HepG2 (cell line): Measurements from ENCODE around the gene ZNF19. TPM values are rescaled to one million over a fixed set of nuclear protein-coding genes. Genes with fewer than 3 reads are reported as not detected.

ENCODE experiments used
- ATAC-seq: fragments of 200-7000 bp; cut with Tn5 transposase; 3 replicates; pipeline ENCODE4 v1.9.1; 2020; ENCODE audit warnings: mild to moderate bottlenecking, moderate library complexity
- BruUV-seq: library from RNA; stranded (reverse); fragments of 400-500 nt; replicated peaks from 2 replicates; lab custom pipeline; 2021; lab: Mats Ljungman, UMichigan
- CTCF ChIA-PET: fragments of 300-600 bp; formaldehyde crosslinking; extraction: SDS; loops from one replicate; lab custom pipeline; 2021; ENCODE audit warnings: low total read pairs, inconsistent platforms, low intra/inter-chr PET ratio; lab: Yijun Ruan, JAX
- POLR2A ChIA-PET: fragments of 350-600 bp; sonication (Branson Sonifier 250); formaldehyde crosslinking; loops from one replicate; lab custom pipeline; 2020; ENCODE audit warnings: antibody characterized with exemption, inconsistent platforms; lab: Yijun Ruan, JAX
- DNase-seq: peaks from one replicate; pipeline ENCODE4 v3.0.0-alpha.2; 2015; ENCODE audit warnings: low spot score
- FAIRE-seq: peaks from 3 replicates; lab custom pipeline; 2011; peaks lifted over from hg19 to GRCh38; lab: Jason Lieb, UNC
- H2AFZ ChIP-seq: one replicate; pipeline ENCODE4 v1.6.1; 2011; ENCODE audit warnings: low read length, inconsistent platforms
- H3K27ac ChIP-seq: fragments of 300-600 bp; 3 replicates; pipeline ENCODE4 v1.8.0; 2011; ENCODE audit warnings: mixed run types, mild to moderate bottlenecking, mixed read lengths, low read length, inconsistent platforms; ENCODE audit not compliant: insufficient read depth; ENCODE audit errors: extremely low read length
- H3K27me3 ChIP-seq, 2 experiments: fragments of 200-600 bp in 1 of 2; 2 replicates in 1 of 2; 3 replicates in 1 of 2; pipeline versions ENCODE4 v1.6.0 to v1.8.0; 2011; ENCODE audit warnings: low read length in 2 of 2, mild to moderate bottlenecking in 2 of 2, moderate library complexity in 2 of 2, inconsistent platforms in 1 of 2; ENCODE audit not compliant: insufficient read depth in 2 of 2, control insufficient read depth in 1 of 2
- H3K36me3 ChIP-seq, 2 experiments: fragments of 200-600 bp in 1 of 2; replicated peaks in 1 of 2; 2 replicates in 1 of 2; 3 replicates in 1 of 2; pipeline versions ENCODE4 v1.5.1 to v1.8.0; 2011; ENCODE audit warnings: low read length in 2 of 2, inconsistent platforms in 1 of 2; ENCODE audit not compliant: insufficient read depth in 2 of 2, control insufficient read depth in 1 of 2
- H3K4me1 ChIP-seq: 2 replicates; pipeline ENCODE4 v1.5.1; 2012; ENCODE audit warnings: low read length, inconsistent platforms; ENCODE audit not compliant: insufficient read depth
- H3K4me2 ChIP-seq: 2 replicates; pipeline ENCODE4 v1.6.0; 2011; ENCODE audit warnings: low read depth, low read length, inconsistent platforms
- H3K4me3 ChIP-seq, 3 experiments: fragments of 200-600 bp in 1 of 3; sonication (generic), shearing (Covaris generic) in 1 of 3; replicated peaks in 1 of 3; 2 replicates each; pipeline ENCODE4 v1.5.1; 2011 to 2016; ENCODE audit warnings: low read length in 3 of 3, inconsistent platforms in 2 of 3, low read depth in 2 of 3, mild to moderate bottlenecking in 2 of 3, control low read depth in 1 of 3, mixed read lengths in 1 of 3; ENCODE audit not compliant: insufficient read depth in 1 of 3
- H3K79me2 ChIP-seq: one replicate; pipeline ENCODE4 v1.6.1; 2011; ENCODE audit warnings: low read length, inconsistent platforms; ENCODE audit not compliant: insufficient read depth
- H3K9ac ChIP-seq: 2 replicates; pipeline ENCODE4 v1.6.0; 2011; ENCODE audit warnings: mild to moderate bottlenecking, low read depth, low read length, inconsistent platforms; ENCODE audit not compliant: insufficient read depth
- H3K9me3 ChIP-seq: 2 replicates; pipeline ENCODE4 v1.5.1; 2012; ENCODE audit warnings: mild to moderate bottlenecking, low read length
- H4K20me1 ChIP-seq: 2 replicates; pipeline ENCODE4 v1.6.0; 2011; ENCODE audit warnings: inconsistent platforms, mild to moderate bottlenecking, low read length, moderate library complexity; ENCODE audit not compliant: insufficient read depth
- BRD4 ChIP-seq: sonication (generic); formaldehyde crosslinking; IDR thresholded peaks from 2 replicates; pipeline ENCODE4 v1.4.0; 2020; ENCODE audit warnings: missing genetic modification reagents
- KLF16 ChIP-seq, 2 experiments: sonication (generic) in 1 of 2; formaldehyde crosslinking in 1 of 2; IDR thresholded peaks; 2 replicates each; pipeline versions ENCODE4 v1.6.1 to v1.8.0; 2016 to 2023; ENCODE audit warnings: missing genetic modification reagents in 2 of 2, missing compliant biosample characterization in 1 of 2
- NFIB ChIP-seq: sonication (generic); formaldehyde crosslinking; IDR thresholded peaks from 2 replicates; pipeline ENCODE4 v1.9.0; 2021; ENCODE audit warnings: missing genetic modification reagents, mild to moderate bottlenecking, borderline replicate concordance
- NR2C2 ChIP-seq: sonication (generic); formaldehyde crosslinking; IDR thresholded peaks from 2 replicates; pipeline ENCODE4 v1.4.0; 2020; ENCODE audit warnings: missing genetic modification reagents, mild to moderate bottlenecking, moderate library complexity, borderline replicate concordance
- PHF8 ChIP-seq: sonication (generic); formaldehyde crosslinking; IDR thresholded peaks from 2 replicates; pipeline ENCODE4 v1.5.0; 2020; ENCODE audit warnings: missing genetic modification reagents
- RARA ChIP-seq: IDR thresholded peaks from 2 replicates; pipeline ENCODE4 v1.6.1; 2016; ENCODE audit warnings: missing genetic modification reagents, missing compliant biosample characterization
- TBL1XR1 ChIP-seq: fragments of 150-350 bp; IDR thresholded peaks from 2 replicates; pipeline ENCODE4 v1.6.1; 2014; ENCODE audit warnings: borderline replicate concordance, low read length; ENCODE audit not compliant: partially characterized antibody
- ZFP41 ChIP-seq: sonication (generic); formaldehyde crosslinking; IDR thresholded peaks from 2 replicates; pipeline ENCODE4 v1.4.0; 2020; ENCODE audit warnings: mild to moderate bottlenecking, missing genetic modification reagents, borderline replicate concordance
- ZNF101 ChIP-seq: sonication (generic); formaldehyde crosslinking; IDR thresholded peaks from 2 replicates; pipeline ENCODE4 v1.4.0; 2020; ENCODE audit warnings: mild to moderate bottlenecking, low read depth, missing genetic modification reagents, borderline replicate concordance
- ZNF20 ChIP-seq: sonication (generic); formaldehyde crosslinking; IDR thresholded peaks from 2 replicates; pipeline ENCODE4 v1.4.0; 2020; ENCODE audit warnings: mild to moderate bottlenecking, moderate library complexity, missing genetic modification reagents
- ZNF446 ChIP-seq: sonication (generic); formaldehyde crosslinking; IDR thresholded peaks from 2 replicates; pipeline ENCODE4 v1.5.0; 2020; ENCODE audit warnings: mild to moderate bottlenecking, missing genetic modification reagents
- ZNF543 ChIP-seq: sonication (generic); formaldehyde crosslinking; IDR thresholded peaks from 2 replicates; pipeline ENCODE4 v1.4.0; 2020; ENCODE audit warnings: mild to moderate bottlenecking, missing genetic modification reagents
- ZNF558 ChIP-seq: sonication (generic); formaldehyde crosslinking; IDR thresholded peaks from 2 replicates; pipeline ENCODE4 v1.9.0; 2022; ENCODE audit warnings: mild to moderate bottlenecking, missing genetic modification reagents, borderline replicate concordance
- ZNF781 ChIP-seq: sonication (generic); formaldehyde crosslinking; IDR thresholded peaks from 2 replicates; pipeline ENCODE4 v1.5.1; 2020; ENCODE audit warnings: borderline replicate concordance, mild to moderate bottlenecking, missing genetic modification reagents; ENCODE audit errors: not compliant biosample characterization
- ZSCAN22 ChIP-seq: sonication (generic); formaldehyde crosslinking; IDR thresholded peaks from 2 replicates; pipeline ENCODE4 v1.4.0; 2020; ENCODE audit warnings: mild to moderate bottlenecking, missing genetic modification reagents
- WGBS: methylation state at CpG from one replicate; pipeline ENCODE4 v1.1.6; 2017; ENCODE audit warnings: low lambda C conversion rate; 5-methylcytosine and 5-hydroxymethylcytosine counted together
- in situ Hi-C: cut with HindIII; loops from 2 replicates; pipeline ENCODE4 v1.10.0; 2017; ENCODE audit warnings: low pct_unique_long_range_greater_than_20kb; ENCODE audit not compliant: extremely low pct_ligation_motif_present
- intact Hi-C: fragments of 100-400 bp; cut with micrococcal nuclease; formaldehyde crosslinking; loops from one replicate; pipeline ENCODE4 v1.10.0; 2022; ENCODE audit not compliant: unreplicated experiment
- polyA plus RNA-seq, 8 experiments: library from polyadenylated mRNA; depleted of rRNA in 3 of 8; stranded (reverse) in 7 of 8; unstranded in 1 of 8; fragments of >200 nt; fragmentation: Illumina TruSeq in 4 of 8; extraction: Trizol in 4 of 8; gene quantifications; 2 replicates each; pipeline versions ENCODE4 v1.2.1 to v1.2.3, GENCODE V29; 2011 to 2016; ENCODE audit warnings: low read depth in 4 of 8, missing spikeins in 1 of 8, mixed read lengths in 1 of 8; ENCODE audit not compliant: insufficient read depth in 1 of 8
- total RNA-seq, 5 experiments: library from RNA; depleted of rRNA; stranded (reverse); fragments of >200 nt; fragmentation: Illumina TruSeq; extraction: Trizol; gene quantifications; 2 replicates each; pipeline ENCODE4 v1.2.3, GENCODE V29; 2016; ENCODE audit warnings: low read depth in 1 of 5
- TF ChIP-seq, protein P1 (sequence below): IDR thresholded peaks from 2 replicates; pipeline ENCODE4 v1.6.1; 2016; ENCODE audit warnings: mild to moderate bottlenecking
- TF ChIP-seq, protein P2 (sequence below): sonication (generic); formaldehyde crosslinking; IDR thresholded peaks from 2 replicates; pipeline ENCODE4 v1.4.0; 2020; ENCODE audit warnings: missing genetic modification reagents

ZNF19 gene
- total and polyA plus RNA-seq, 2 of the 13 experiments (the other 11 are each of a cell fraction or from before 2014, with no cell fraction given): 3.2 to 5.8 TPM

DNA sequence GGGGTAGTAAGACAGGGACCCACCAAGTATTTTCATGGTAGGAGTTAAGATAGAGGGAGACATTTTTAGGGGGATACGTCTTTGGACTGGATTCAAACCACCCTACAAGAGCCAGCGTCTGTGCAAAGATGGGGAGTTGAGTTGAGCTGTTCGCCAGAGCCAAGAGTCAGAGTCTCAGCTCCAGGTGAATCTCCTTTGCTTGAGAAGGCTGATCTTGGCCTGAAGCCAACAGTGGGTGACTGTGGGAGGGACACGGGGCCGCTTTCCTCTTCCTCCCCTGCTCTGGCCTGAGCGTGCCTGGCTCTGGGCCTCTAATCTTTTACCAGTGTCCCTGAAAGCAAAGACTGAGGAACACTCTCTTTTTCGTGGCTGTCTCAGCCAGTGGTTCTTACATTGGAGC, 52.7 kb downstream of the ZNF19 start:
- ChIA-PET POLR2A (no interaction called here), CTCF (no interaction called here)
- peaks cover 12 to 53% of the 10 kb centered on the region in 2 experiments for H3K27me3 ChIP-seq
- peaks cover 8% of the 10 kb centered on the region for H3K4me1 ChIP-seq
- H3K4me2 ChIP-seq: no peak overlapping the region
- no peak overlapping the region for H2AFZ ChIP-seq
- no peaks in the 10 kb centered on the region for H3K36me3 ChIP-seq
- H3K9ac ChIP-seq: no peak overlapping the region
- H3K79me2 ChIP-seq: no peaks in the 10 kb centered on the region
- FAIRE-seq: no peak
- intact Hi-C loops (no loop called here), in situ Hi-C loops (no loop called here)
- no TSS peak for BruUV-seq
- TF ChIP-seq BRD4 (CRISPR knock-in tag) (no peak), ZNF20 (CRISPR knock-in tag) (no peak), ZNF558 (CRISPR knock-in tag) (no peak), KLF16 (CRISPR knock-in tag; IDR thresholded peaks at IDR 0.05) (no peak)
- H4K20me1 ChIP-seq: no peaks in the 10 kb centered on the region
- ATAC-seq: no peak
- WGBS: 33% methylated on average over 7 of the region's 7 CpGs
- H3K4me3 ChIP-seq: no peak overlapping the region
- no peak overlapping the region for H3K27ac ChIP-seq
- no peak for DNase-seq
- H3K9me3 ChIP-seq: no peaks in the 10 kb centered on the region

DNA sequence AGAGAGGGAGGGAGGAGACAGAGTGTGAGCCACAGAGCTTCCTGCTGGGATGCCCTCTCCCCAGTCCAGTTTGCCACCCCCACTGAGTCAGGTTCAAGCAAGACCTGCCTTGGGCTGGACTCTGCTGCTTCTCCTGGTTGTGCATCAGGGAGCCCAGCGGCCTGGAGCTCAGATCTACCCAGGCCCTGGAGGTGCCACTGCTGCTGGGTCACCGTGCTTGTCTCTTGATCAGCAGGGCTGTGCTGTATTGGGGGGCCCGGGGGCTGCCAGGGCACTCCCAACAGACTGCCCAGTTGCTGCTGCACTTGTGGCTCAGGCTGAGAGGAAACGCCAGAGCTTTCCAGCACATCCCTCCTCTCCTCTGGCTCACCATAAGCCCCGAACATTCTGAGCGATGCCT, 56.2 kb downstream of the ZNF19 start:
- POLR2A ChIA-PET: no interaction called here
- no peak overlapping the region for H2AFZ ChIP-seq
- in situ Hi-C loops: no loop called here
- TF ChIP-seq NR2C2 (CRISPR knock-in tag) (no peak), NFIB (CRISPR knock-in tag) (no peak), ZFP41 (CRISPR knock-in tag) (no peak), ZNF446 (CRISPR knock-in tag) (no peak), ZSCAN22 (CRISPR knock-in tag) (no peak), RARA (CRISPR knock-in tag) (no peak), TBL1XR1 (no peak), ZNF781 (CRISPR knock-in tag) (no peak), PHF8 (CRISPR knock-in tag) (no peak), ZNF101 (no peak), ZNF543 (CRISPR knock-in tag) (no peak)
- TF ChIP-seq, protein P1, sequence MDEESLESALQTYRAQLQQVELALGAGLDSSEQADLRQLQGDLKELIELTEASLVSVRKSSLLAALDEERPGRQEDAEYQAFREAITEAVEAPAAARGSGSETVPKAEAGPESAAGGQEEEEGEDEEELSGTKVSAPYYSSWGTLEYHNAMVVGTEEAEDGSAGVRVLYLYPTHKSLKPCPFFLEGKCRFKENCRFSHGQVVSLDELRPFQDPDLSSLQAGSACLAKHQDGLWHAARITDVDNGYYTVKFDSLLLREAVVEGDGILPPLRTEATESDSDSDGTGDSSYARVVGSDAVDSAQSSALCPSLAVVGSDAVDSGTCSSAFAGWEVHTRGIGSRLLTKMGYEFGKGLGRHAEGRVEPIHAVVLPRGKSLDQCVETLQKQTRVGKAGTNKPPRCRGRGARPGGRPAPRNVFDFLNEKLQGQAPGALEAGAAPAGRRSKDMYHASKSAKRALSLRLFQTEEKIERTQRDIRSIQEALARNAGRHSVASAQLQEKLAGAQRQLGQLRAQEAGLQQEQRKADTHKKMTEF (CRISPR knock-in tag): no peak
- TF ChIP-seq, protein P2, sequence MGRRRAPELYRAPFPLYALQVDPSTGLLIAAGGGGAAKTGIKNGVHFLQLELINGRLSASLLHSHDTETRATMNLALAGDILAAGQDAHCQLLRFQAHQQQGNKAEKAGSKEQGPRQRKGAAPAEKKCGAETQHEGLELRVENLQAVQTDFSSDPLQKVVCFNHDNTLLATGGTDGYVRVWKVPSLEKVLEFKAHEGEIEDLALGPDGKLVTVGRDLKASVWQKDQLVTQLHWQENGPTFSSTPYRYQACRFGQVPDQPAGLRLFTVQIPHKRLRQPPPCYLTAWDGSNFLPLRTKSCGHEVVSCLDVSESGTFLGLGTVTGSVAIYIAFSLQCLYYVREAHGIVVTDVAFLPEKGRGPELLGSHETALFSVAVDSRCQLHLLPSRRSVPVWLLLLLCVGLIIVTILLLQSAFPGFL (CRISPR knock-in tag): no peak

More for the DNA sequence above, 56.2 kb downstream of the ZNF19 start:
- Histone ChIP-seq H3K27ac (no peak overlapping the region), H3K4me3 (no peak overlapping the region), H3K4me2 (no peak overlapping the region), H3K9me3 (no peaks in the 10 kb centered on the region), H4K20me1 (no peaks in the 10 kb centered on the region), H3K79me2 (no peaks in the 10 kb centered on the region), H3K9ac (no peak overlapping the region), H3K4me1 (peaks cover 9% of the 10 kb centered on the region), H3K27me3 (peaks cover 15 to 57% of the 10 kb centered on the region in 2 experiments), H3K36me3 (no peaks in the 10 kb centered on the region)
- CTCF ChIA-PET: no interaction called here
- intact Hi-C loops: no loop called here
- WGBS: 20% methylated on average over 5 of the region's 6 CpGs
- BruUV-seq: no TSS peak
- DNase-seq (no peak), ATAC-seq (no peak), FAIRE-seq (no peak)
